D341Med (cell line): ENCODE results near the gene GPR18.

ENCODE experiments used
- DNase-seq: peaks from one replicate; pipeline ENCODE4 v3.0.0; 2012; ENCODE audit warnings: low spot score

Gene GPR18

GRCh38 chr13:99208185-99208584 is 50.0 kb downstream of the GPR18 start:
- no peak for DNase-seq

GRCh38 chr13:99207511-99207910 is 50.7 kb downstream of the GPR18 start:
- DNase-seq, result no peak

GRCh38 chr13:99206873-99207272 is 51.3 kb downstream of the GPR18 start:
- no peak for DNase-seq

- DNase-seq, result no peak
Observed at GRCh38 chr13:99206226-99206625, 52.0 kb downstream of the GPR18 start.

- no peak for DNase-seq
Observed at GRCh38 chr13:99205621-99206220, 52.5 kb downstream of the GPR18 start.
